Measurements from ENCODE around the gene CAPN8.

- TF ChIP-seq TAF1 (IDR thresholded peaks at IDR 0.05; ENCODE audit: low read depth, low read length) (no peak), POLR2AphosphoS5 (IDR thresholded peaks at IDR 0.05; ENCODE audit: low read depth, low read length) (no peak), POLR2A (IDR thresholded peaks at IDR 0.05; ENCODE audit: low read depth, low read length) (no peak), PAX5 (IDR thresholded peaks at IDR 0.05; ENCODE audit: insufficient read depth, low read length, severe bottlenecking) (no peak), SPI1 (IDR thresholded peaks at IDR 0.05; ENCODE audit: low read depth, low read length) (peak; percentile 51)
These were observed 49.5 kb upstream of the CAPN8 start for GRCh38 chr1:223714849-223715603.
